ENCODE measurements around the gene PLB1. TPM values are rescaled to one million over a fixed set of nuclear protein-coding genes. Genes with fewer than 3 reads are reported as not detected.

Gene PLB1
- total and polyA plus RNA-seq, 9 of the 15 experiments (the other 6 are each of a cell fraction or from before 2014, with no cell fraction given): 0.01 to 0.09 (median 0.07) TPM; not detected in 2

DNA sequence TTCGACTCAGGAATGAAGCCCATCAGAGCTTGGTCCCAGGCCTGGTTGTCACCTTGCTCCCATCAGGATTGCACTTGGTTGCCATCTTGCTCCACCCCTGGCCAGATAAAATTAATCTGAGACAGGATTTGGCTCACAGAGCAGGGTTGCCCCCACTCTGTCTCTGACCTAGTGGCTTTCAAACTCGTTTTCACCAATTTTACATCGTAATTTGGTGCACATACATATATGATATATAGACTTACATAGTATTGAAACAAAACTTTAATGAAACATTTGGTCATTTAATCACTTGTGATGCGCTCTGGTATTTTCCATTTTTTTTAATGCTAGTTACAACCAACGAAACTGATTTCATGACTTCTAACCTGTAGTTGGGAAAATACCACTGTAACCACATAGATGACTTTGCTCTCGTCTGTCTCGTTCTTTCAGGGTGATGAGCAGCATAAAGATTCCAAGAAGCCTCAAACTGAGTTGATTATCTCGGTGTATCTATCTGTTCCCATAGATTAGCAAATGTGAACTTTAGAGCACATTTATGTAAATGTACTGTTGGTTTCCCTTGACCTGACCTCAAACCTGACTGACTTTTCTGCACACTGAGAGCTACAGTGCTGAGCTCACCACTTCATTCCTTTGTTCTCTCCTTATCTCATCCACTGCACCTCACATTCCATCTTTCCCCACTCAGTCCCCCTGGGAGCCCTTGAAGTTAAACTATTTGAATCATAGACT, 30.5 kb upstream of the PLB1 start (continued):
- TF ChIP-seq, protein P1, sequence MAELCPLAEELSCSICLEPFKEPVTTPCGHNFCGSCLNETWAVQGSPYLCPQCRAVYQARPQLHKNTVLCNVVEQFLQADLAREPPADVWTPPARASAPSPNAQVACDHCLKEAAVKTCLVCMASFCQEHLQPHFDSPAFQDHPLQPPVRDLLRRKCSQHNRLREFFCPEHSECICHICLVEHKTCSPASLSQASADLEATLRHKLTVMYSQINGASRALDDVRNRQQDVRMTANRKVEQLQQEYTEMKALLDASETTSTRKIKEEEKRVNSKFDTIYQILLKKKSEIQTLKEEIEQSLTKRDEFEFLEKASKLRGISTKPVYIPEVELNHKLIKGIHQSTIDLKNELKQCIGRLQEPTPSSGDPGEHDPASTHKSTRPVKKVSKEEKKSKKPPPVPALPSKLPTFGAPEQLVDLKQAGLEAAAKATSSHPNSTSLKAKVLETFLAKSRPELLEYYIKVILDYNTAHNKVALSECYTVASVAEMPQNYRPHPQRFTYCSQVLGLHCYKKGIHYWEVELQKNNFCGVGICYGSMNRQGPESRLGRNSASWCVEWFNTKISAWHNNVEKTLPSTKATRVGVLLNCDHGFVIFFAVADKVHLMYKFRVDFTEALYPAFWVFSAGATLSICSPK (IDR thresholded peaks at IDR 0.05; ENCODE audit: borderline replicate concordance): no peak
- TF ChIP-seq, protein P2, sequence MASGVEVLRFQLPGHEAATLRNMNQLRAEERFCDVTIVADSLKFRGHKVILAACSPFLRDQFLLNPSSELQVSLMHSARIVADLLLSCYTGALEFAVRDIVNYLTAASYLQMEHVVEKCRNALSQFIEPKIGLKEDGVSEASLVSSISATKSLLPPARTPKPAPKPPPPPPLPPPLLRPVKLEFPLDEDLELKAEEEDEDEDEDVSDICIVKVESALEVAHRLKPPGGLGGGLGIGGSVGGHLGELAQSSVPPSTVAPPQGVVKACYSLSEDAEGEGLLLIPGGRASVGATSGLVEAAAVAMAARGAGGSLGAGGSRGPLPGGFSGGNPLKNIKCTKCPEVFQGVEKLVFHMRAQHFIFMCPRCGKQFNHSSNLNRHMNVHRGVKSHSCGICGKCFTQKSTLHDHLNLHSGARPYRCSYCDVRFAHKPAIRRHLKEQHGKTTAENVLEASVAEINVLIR (CRISPR knock-in tag; IDR thresholded peaks at IDR 0.05): no peak

DNA sequence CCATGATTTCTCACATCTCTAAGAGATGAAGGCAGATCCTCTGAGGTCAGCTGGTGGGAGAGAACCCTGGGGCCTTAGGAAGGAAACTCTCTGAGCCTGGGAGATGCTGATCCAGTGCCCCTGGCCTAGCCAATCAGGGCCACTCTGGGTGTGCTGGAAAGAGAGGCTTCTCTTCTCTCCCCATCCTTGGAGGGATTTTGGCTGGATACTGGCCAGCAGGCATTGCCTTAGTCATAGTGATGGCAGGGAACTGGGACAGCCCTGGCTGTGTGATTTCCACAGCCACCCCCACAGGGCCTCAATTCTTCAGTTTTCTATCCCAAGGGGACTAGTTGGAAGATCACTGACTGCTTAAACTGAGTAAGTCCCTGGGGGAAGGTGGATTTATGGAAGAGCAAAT, 26.6 kb upstream of the PLB1 start:
- DNase-seq (ENCODE audit: extremely low read depth in 1 of 4, low spot score in 3 of 4) (no peak), FAIRE-seq (no peak), ATAC-seq (no peak)
- BruUV-seq (replicated peaks): no TSS peak
- Histone ChIP-seq H3K27me3 (ENCODE audit: control insufficient read depth in 2 of 2, insufficient read depth in 2 of 2, low read length in 2 of 2) (peaks cover 0 to 21% of the 10 kb centered on the region in 2 experiments; a peak in 3 of 5 replicates), H2AFZ (ENCODE audit: low read depth, low read length) (no peak overlapping the region), H3K9me1 (ENCODE audit: control insufficient read depth, insufficient read depth, low read length) (no peaks in the 10 kb centered on the region), H4K20me1 (replicated peaks; ENCODE audit: control insufficient read depth, insufficient read depth, low read length) (no peaks in the 10 kb centered on the region), H3K27ac (ENCODE audit: extremely low read depth, low read depth, low read length) (no peak overlapping the region), H3K36me3 (ENCODE audit: control insufficient read depth, insufficient read depth, low read length) (no peaks in the 10 kb centered on the region), H3K4me2 (ENCODE audit: insufficient read depth, low read length) (no peak overlapping the region), H3K9ac (ENCODE audit: insufficient read depth in 1 of 2, low read depth in 2 of 2, low read length in 2 of 2) (no peak overlapping the region), H3K4me1 (replicated peaks in 1 of 2; ENCODE audit: control insufficient read depth in 2 of 2, insufficient read depth in 2 of 2, low read length in 2 of 2) (no peaks in the 10 kb centered on the region; a peak in 1 of 5 replicates), H3K79me2 (ENCODE audit: control insufficient read depth, insufficient read depth, low read length) (no peaks in the 10 kb centered on the region), H3K4me3 (no peak overlapping the region), H3K9me3 (replicated peaks; ENCODE audit: control insufficient read depth, insufficient read depth, low read depth, low read length) (no peaks in the 10 kb centered on the region)
- ChIA-PET POLR2A (no interaction called here), CTCF (ENCODE audit: low intra/inter-chr PET ratio) (no interaction called here)
- intact Hi-C loops (cut with micrococcal nuclease): no loop called here
- no peak for TF ChIP-seq RFX7 (CRISPR knock-in tag; IDR thresholded peaks at IDR 0.05)
- no peak for TF ChIP-seq SREBF1 (IDR thresholded peaks at IDR 0.05; ENCODE audit: borderline replicate concordance, low read depth, low read length)
- no peak for TF ChIP-seq NELFE (IDR thresholded peaks at IDR 0.05; ENCODE audit: insufficient read depth, insufficient read length)
- TF ChIP-seq SMAD4 (CRISPR knock-in tag; conservative IDR thresholded peaks at IDR 0.05): no peak
- TF ChIP-seq, protein P3, sequence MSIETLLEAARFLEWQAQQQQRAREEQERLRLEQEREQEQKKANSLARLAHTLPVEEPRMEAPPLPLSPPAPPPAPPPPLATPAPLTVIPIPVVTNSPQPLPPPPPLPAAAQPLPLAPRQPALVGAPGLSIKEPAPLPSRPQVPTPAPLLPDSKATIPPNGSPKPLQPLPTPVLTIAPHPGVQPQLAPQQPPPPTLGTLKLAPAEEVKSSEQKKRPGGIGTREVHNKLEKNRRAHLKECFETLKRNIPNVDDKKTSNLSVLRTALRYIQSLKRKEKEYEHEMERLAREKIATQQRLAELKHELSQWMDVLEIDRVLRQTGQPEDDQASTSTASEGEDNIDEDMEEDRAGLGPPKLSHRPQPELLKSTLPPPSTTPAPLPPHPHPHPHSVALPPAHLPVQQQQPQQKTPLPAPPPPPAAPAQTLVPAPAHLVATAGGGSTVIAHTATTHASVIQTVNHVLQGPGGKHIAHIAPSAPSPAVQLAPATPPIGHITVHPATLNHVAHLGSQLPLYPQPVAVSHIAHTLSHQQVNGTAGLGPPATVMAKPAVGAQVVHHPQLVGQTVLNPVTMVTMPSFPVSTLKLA (conservative IDR thresholded peaks at IDR 0.05): no peak
- no peak for TF ChIP-seq FOXA1 (IDR thresholded peaks at IDR 0.05; ENCODE audit: borderline replicate concordance)
- no peak for TF ChIP-seq ZNF584 (CRISPR knock-in tag; IDR thresholded peaks at IDR 0.05; ENCODE audit: low read depth)
- TF ChIP-seq LEF1 (IDR thresholded peaks at IDR 0.05): no peak
- TF ChIP-seq, protein P4, sequence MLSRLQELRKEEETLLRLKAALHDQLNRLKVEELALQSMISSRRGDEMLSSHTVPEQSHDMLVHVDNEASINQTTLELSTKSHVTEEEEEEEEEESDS (CRISPR knock-in tag; IDR thresholded peaks at IDR 0.05): no peak
- TF ChIP-seq HSF4 (CRISPR knock-in tag; IDR thresholded peaks at IDR 0.05; ENCODE audit: borderline replicate concordance): no peak
- in situ Hi-C loops (cut with MboI): no loop called here

Data from K562 (cell line).